ENCODE results near the gene NCAM1.

Gene NCAM1

DNA sequence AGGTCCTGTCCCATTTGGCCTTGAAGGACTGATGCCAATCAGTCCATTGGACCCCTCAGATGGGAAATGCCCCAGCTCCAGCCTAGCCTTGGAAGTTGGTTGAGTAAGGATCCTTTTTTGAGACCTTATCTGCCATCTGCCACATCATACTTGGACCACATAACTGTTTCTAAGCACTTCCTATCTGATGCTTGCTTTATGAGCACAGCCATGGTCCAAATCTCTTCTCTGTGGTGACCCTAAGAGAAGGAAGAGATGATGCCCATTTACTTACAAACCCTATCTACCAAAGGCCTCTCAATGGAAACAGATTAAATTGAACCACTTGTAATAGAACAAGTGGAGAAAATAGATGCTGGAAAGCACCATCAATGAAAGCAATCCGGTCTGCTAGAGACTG, 299.3 kb downstream of the NCAM1 start:
- no peak for DNase-seq

DNA sequence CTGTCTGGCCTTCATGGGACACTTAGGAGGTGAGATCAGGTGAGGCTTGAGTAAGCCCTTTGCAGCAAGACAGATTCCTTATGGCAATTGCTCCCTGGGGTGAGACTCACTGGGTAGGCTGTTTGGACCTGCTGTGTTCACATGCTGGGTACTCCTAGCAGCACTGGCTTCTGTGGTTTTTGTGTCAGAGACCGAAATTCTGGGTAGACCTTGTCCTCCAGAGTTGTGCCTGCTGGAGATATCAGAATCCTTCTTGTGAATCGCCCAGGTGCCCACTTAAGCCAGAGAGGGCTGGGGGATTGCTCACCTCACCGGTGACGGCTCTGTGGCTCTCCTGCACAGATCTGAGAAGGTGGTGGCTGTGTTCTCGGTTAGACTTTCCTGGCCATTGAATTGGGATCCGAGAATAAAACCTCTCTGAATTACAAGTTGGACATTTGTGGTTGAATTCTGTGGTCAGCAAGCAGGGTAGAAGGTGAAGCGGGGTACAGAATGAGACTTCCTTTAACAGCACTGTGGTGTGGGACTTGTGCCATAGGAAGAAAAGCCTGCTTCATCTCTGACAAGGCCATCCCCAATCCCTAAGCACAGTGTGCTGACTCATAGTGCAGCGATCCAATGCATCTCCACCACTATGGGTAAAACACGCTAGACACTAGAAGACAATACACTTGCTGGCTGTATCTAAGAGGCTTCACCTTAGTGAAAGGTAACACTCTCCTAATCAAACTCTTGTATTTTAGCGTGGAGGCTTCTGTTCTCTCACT, 300.7 kb downstream of the NCAM1 start:
- DNase-seq: no peak

DNA sequence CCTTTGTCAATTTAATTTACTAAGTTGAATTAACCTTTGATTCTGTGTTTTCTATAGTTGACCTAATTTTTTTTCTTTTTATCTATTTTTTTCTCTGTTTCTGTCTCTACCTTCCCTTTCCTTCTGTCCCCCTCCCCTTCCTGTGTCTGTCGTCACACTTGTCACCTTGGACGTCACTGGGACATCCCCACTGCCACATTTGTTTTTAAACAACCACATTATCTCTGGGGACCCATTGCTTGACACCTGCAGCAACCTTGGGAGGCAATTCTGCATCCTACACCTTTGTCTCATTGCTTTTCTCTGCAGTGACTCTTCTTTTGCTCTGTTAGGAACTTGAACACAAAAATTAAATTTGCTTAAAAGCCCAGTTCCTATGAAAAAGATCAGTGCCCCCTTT, 301.4 kb downstream of the NCAM1 start:
- DNase-seq: no peak

DNA sequence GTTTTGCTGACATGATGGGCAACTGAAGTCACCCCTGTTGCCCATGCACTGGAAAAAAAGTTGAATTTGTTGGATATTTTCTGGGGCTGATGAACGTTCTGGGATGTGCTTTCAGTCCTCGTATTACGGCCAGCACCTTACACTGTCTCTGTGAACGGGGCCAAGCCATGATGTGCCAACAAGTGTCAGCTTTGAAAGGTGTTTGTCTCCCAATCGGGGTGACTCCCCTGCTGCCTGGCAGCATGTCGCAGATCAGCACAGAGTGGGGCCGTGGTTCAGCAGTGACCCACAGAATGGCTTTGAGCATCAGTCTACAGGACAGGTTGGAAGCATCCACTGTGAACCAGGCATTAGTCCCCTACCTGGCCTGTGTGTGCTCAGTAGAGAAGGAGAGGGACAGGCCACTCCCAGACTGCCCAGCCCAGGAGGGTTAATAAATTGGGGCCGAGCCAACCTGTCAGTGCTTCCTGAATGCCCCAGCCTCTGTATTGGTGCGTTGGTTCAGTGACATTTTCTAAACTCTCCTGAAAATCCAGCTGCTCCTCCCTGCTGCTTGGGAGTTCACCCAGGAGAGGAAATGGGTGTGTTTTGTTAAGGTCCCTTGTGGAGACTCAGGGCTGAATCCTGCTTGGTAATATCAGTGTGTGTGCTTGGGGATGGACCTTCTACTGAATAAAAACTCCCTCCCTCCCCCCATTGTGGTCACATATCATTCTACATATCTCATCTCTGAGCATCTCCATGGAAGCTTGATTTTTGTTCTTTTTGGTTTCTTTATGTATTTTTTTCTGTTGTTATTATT, 302.4 kb downstream of the NCAM1 start:
- DNase-seq: no peak

DNA sequence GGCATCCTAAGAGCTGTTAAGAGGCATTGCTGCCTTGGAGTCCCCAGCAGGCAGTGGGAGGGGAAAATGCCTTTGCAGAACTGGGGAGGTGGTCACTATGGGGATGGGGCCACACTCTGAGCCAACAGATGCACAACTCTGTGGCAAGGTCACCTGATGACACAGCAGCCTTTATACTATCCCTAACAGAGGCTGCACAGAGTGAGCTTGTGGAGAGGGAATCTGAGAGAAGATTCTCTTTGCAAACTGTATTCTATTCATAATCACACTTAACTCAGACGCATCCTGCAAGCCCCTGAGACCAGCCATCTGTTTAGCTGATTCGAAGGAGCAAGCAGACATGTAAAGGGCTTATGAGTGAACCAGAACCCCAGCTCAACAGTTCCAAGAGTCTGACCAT, 304.1 kb downstream of the NCAM1 start:
- no peak for DNase-seq

DNA sequence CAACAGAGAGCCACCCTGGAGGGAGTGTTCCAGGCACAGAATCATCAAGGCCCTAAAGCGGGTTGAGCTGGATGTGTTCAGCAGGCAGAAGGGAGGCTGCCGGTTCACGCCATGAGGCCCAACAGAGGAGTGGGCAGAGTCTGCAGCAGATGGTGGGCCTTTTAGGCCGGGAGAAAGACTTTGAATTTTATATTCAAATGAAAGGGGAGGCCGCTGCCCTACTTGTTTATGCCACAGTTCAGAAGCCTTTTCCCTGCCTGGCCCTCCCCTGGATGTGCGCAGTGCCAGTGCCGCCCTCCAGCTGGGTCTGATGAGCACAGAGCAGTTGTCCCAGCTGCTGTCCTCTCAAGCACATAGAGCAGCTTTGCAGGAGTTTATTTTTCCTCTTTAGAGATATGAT, 306.3 kb downstream of the NCAM1 start:
- DNase-seq: no peak

DNA sequence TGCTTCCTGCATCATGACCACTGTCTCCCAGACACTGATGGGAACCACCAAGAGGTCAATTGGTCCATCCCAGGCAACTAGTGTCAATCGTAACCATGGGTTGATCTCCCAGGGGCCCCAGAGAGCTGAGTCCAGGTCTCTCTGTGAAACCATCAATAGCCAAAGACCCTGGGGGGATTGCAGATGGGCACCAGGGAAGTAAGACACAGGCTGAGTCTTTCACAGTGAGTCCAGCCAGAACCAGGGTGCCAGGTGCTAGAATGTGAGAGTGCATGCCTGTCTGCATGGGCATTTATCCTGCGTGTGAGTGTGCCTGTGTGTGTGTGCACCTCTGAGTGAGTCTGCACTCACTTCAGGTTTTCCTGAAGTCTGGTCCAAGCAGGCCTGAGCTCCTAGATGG, 307.9 kb downstream of the NCAM1 start:
- no peak for DNase-seq

DNA sequence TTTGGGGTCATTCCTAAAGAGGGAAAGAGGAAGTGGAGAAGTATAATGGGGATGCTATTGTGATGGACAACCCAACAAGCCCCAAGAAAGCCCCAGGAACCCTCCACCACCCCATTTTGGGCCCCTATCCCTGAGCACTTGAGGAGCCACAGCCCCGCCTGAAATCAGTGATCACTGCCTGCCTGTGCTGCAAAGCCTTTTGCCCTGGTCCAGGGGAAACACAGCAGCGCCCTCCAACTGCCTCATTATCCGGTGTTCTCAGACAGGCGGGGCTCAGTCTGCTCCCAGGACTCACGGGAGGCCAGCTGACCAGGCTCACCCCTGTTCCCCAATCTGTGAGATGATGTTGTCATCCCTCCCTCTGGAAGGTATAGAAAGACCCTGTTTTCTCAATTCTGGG, 308.4 kb downstream of the NCAM1 start:
- no peak for DNase-seq

DNA sequence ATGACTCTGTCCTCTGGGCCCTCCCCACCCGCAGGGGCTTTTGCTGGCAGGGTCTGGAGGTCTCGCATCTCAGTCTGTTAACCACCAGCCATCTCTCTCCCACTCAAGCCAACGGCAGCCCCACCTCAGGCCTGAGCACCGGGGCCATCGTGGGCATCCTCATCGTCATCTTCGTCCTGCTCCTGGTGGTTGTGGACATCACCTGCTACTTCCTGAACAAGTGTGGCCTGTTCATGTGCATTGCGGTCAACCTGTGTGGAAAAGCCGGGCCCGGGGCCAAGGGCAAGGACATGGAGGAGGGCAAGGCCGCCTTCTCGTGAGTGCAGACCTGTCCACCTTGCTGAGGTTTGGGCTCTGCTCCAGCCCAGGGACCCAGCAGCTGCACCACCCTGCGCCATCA, 308.9 kb downstream of the NCAM1 start:
- no peak for DNase-seq

DNA sequence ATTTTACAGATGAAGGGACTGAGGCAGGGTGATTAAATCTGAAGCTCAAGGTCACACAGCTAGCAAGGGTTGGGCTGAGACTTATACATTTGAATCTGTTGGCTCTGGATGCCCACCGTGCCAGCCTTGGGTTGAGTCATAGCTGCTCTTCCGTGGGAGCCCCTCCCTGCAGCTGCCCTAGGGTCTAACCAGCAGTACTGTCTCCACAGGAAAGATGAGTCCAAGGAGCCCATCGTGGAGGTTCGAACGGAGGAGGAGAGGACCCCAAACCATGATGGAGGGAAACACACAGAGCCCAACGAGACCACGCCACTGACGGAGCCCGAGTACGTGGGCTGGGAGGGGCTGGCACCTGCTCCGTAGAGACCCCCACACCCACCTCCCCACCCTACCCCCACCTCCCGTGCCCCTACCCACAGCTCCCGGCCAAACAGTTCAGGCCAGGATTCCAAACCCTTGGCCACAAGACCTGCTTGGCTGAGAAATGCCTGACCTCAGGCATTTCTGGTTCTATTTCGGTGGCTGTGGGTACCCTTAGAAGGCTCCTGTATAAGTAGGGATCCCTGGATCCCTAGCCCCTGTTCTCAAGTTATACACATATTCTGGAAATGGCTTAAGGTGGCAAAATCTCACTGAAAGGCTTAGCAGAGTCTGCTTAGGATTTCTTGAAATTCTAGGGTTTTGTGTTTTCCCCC, 310.5 kb downstream of the NCAM1 start:
- DNase-seq: no peak

DNA sequence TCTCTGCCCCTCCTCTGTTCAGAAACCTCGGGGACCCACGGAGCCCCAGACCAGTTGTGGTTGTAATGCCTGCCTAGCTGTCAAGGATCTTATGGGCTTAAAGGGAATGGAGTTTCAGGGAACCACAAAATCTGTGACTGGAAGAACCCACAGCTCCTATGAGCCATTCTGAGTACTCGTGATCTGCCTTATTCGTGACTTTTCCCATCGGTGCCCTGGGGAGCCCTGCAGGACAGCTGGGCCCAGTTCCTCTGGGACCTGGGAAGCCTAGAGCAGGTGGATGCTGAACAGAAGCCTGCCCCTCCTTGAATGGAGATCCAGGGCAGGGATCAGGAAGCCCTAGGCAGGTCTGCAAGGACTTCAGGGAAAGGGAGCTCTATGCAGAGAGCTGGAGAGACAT, 311.1 kb downstream of the NCAM1 start:
- DNase-seq: no peak

DNA sequence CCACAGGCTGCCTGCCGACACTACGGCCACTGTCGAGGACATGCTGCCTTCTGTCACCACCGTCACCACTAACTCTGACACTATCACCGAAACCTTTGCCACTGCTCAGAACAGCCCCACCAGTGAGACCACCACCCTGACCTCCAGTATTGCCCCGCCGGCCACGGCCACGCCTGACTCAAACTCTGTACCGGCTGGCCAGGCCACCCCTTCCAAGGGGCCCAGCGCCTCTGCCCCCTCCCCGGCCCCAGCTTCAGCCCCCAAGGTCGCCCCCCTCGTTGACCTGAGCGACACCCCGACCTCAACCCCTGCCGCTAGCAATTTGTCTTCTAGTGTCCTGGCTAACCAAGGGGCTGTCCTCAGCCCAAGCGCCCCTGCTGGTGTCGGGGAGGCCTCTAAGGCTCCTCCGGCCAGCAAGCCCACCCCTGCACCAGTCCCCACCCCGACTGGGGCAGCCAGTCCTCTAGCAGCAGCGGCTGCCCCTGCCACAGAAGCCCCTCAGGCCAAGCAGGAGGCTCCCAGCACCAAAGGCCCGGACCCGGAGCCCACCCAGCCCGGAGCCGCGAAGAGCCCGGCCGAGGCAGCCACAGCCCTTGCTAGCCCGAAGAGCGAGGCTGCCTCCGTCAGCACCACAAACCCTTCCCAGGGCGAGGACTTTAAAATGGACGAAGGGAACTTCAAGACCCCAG, 311.9 kb downstream of the NCAM1 start:
- no peak for DNase-seq

DNA sequence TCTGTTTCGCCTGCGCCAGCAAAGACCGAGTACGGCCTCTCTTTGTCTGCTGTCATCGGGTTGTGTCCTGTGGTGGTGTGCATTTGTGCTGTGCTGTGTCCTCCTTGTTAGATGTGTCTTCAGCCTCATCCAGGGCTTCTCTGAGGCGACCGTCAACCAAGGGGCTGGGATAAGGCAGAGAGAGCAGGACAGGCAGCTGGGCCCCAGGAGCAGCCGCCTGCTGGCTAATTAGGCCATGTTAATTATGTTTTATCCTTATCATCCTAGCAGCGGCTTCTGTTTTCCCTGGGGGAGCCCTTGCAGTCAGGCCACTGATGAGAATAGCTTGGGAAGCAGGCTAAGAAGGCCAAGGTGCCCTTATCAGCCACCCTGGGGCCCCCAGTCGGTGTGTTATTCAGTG, 312.5 kb downstream of the NCAM1 start:
- no peak for DNase-seq

DNA sequence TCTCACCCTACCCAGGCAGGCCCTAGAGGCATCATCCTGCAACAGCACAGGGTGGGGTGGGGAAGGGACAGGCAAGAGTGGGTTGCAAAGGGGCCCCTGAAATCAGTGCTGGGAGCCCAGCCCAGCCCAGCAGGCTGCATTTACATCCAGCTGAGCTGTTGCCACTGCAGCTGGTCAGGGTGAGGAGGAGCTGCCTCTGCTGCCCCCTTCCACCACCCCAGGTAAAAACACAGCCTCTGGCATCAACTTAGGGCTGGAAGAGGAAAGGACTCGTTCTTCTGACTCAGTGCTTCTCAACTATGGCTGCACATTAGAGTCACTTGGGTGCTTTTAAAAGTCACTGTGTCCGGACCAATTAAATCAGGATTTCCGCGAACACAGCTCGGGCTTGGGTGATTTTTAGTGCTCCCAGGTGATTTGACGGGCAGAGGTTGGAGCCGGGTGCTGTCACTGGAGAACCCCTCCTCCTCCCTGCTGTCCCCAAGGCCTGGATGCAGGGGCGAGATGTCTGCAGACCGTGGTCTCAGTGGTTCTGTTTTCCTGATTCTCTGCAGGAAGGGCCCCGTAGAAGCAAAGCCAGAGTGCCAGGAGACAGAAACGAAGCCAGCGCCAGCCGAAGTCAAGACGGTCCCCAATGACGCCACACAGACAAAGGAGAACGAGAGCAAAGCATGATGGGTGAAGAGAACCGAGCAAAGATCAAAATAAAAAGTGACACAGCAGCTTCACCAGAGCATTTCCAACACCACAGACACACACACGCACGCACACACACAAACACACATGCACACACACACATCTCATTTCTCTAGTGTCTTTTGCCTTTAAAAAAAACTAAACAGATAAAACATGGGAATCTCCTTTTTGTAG, 313.7 kb downstream of the NCAM1 start:
- no peak for DNase-seq

DNA sequence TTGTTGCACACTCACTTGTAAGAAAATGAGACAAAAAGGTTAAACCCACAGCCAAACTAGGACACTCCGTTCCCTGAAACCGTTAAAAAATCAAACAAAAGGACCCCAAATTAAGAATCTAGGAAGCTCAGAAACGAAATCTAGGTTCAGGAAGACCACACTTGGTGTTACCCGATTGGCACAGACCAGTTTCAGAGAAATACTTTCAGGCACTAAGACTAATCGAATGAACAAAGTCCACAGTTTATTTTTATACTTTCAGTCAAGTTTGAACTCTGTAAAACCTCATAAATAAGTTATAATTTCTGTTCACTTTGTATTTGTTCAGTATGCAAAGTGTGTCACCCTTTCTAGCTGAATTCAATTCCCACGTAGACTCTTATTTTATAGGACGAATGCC, 314.4 kb downstream of the NCAM1 start:
- no peak for DNase-seq

DNA sequence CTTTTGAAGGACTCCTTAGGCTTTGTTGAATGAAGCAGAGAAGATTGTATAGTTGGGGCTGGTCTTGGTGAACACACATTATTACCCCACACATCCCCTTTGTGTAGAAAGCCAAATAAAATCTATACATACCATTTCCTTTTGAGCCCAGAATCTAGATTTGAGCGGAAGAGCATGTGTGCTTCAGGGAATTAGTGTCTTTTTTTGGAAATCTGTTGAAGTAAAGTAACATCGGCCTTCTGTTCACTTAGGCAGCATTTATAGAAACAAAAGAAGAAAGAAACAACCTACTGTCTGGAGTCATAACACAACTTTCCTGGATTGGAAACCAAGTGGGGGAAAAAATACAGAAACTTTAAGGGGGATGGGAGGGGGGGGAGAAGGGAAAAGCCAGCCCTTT, 315.2 kb downstream of the NCAM1 start:
- no peak for DNase-seq

DNA sequence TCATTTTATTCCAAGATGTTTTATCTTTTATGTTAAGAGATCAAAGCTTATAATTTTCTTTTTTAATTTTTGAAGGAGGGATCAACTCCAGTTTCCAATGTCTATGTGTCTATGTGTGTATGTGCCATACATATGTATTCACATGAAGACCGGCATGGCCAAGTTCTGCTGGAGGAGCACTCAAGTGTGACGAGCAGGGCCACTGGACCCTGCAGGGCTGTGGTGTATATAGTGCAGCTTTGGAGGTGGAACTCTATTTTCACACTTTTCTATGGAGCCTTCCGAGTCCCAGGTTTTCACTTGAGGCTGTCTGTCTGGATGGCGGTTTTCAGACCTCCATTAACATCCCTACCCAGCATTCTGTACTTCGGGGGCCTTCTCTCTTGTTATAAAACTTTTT, 316.7 kb downstream of the NCAM1 start:
- no peak for DNase-seq

DNA sequence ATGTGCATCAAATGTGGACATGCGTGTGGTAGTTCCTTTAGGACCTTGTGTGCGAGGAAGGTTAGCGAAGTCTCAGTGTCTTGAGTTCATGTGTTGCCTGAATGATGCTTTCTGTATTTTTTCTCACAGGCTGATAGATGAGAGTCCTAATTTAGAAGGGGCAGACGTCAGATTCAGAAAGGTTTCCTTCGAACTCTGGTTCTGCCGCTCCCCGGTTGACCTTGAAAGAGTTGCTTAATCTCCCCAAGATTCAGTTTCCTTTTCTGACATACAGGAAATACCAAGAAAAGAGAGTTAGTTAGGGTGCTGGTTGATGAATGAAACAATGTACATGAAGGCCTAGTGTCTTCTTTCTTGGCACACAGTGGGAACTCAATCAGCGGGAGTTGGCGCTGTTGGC, 317.3 kb downstream of the NCAM1 start:
- DNase-seq: no peak

DNA sequence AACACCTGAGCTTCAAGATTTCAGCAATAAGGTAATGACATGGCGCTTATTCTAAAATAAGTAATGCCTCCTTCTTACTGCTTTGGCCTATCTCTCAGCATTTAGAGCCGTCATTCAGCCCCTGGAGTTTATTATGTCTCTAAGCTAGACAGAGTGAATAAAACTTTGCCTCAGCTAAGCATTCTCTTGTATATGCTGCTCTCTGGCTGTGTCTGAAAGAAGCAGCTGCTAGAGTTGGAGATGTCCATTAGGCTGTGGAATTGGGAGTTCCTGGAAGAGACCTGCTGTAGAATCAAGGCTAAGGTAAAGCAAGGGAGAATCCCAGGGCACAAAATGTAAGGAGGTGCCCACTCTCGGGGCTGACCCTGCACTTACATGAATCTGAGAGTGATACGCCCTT, 317.7 kb downstream of the NCAM1 start:
- DNase-seq: no peak

DNA sequence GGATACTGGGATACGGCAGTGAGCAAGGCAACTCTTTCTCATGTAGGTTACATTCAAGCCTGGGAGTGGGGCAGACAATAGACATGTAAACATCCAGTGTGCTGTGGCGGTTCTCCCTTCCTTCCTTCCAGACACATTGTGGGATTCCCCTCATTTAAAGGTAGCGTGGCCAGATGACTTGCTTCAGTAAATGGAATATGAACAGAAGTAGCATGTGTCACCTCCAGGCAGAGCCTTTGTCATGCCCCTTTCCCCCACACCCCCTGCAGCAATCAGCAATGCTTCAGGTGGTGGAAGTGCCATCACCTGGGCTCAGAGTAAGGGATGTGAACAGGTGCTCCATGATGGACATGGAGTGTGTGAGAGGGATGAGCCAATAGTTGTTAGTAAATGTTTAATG, 318.4 kb downstream of the NCAM1 start:
- no peak for DNase-seq

DNA sequence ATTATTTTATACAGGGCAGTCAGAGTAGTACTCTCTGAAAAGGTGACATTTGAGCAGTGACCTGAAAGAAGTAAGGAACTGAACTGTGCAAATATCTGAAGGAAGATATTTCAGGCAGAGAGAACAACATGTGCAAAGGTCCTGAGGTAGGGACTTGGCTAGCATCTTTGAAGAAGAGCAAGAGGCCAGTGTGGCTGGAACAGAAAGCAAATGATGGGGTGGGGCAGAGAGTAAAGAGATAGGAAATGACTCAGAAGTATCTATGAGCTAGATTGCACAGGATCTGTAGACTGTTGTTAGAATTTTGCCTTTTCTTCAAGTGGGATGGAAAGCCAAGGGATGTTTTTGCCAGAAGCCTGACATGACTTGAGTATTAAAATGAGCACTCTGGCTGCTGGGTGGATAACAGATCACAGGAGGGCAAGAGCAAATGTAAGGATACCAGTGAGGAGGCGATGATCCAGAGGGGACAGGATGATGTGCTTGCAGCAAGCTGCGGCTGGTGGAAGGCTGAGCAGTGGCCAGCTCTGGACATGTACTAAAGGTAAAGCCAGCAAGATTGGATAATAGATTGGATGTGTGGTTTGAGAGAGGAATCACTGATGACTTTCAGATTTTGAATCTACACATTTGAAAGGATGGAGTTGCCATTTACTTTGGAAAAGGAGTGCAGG, 320.0 kb downstream of the NCAM1 start:
- no peak for DNase-seq

Data from 8988T (cell line).